ENCODE measurements around the gene CLIP2.
"Not testable (repeated sequence)": the region's sequence is repeated elsewhere in the genome, so short reads cannot be mapped to it uniquely, and the experiment has no call there.

CLIP2 gene

GRCh38 chr7:74388880-74389415 lies 99.7 kb downstream of the CLIP2 start:
- no peak for DNase-seq (ENCODE audit: low read depth in 2 of 2)
- TF ChIP-seq, protein P1, sequence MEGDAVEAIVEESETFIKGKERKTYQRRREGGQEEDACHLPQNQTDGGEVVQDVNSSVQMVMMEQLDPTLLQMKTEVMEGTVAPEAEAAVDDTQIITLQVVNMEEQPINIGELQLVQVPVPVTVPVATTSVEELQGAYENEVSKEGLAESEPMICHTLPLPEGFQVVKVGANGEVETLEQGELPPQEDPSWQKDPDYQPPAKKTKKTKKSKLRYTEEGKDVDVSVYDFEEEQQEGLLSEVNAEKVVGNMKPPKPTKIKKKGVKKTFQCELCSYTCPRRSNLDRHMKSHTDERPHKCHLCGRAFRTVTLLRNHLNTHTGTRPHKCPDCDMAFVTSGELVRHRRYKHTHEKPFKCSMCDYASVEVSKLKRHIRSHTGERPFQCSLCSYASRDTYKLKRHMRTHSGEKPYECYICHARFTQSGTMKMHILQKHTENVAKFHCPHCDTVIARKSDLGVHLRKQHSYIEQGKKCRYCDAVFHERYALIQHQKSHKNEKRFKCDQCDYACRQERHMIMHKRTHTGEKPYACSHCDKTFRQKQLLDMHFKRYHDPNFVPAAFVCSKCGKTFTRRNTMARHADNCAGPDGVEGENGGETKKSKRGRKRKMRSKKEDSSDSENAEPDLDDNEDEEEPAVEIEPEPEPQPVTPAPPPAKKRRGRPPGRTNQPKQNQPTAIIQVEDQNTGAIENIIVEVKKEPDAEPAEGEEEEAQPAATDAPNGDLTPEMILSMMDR (IDR thresholded peaks at IDR 0.05; ENCODE audit: low read depth, low read length): no peak

GRCh38 chr7:74393722-74394121 lies 104.5 kb downstream of the CLIP2 start:
- H3K4me3 ChIP-seq (replicated peaks in 1 of 2; ENCODE audit: low read depth in 2 of 2, low read length in 2 of 2): not testable (repeated sequence)

More at GRCh38 chr7:74388880-74389415, 99.7 kb downstream of the CLIP2 start:
- no peak overlapping the region for H3K4me3 ChIP-seq (replicated peaks in 1 of 2; ENCODE audit: low read depth in 2 of 2, low read length in 2 of 2)

DNA sequence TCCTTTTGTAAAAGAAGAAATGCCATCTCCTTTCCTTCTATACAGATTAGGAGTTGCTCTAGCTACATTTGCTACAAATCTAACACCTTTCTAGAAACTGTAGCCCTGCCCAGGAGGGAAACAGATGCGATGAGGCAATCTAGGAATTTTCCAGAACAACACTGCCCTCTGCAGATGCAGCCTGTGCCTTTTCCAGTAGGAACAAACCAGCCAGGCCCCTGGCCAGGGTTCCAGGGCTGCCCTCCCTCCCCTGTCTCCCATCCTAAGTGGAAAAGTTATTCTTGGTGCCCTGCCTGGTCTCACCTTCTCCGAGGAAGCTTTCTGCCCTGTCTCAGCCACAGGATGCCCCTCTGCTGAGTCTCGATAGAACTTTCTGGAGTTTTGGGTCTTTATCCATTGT lies 105.4 kb downstream of the CLIP2 start:
- TF ChIP-seq, protein P1 (IDR thresholded peaks at IDR 0.05; ENCODE audit: low read depth, low read length): peak; percentile 57
- peak; percentile 59 to 63 for DNase-seq (ENCODE audit: low read depth in 2 of 2)
- not testable (repeated sequence) for H3K4me3 ChIP-seq (replicated peaks in 1 of 2; ENCODE audit: low read depth in 2 of 2, low read length in 2 of 2)

More at GRCh38 chr7:74393722-74394121, 104.5 kb downstream of the CLIP2 start:
- TF ChIP-seq, protein P1 (IDR thresholded peaks at IDR 0.05; ENCODE audit: low read depth, low read length): peak; percentile 33
- DNase-seq (ENCODE audit: low read depth in 2 of 2): peak; percentile 61 to 73

GRCh38 chr7:74395745-74396311 lies 106.6 kb downstream of the CLIP2 start:
- H3K4me3 ChIP-seq (replicated peaks in 1 of 2; ENCODE audit: low read depth in 2 of 2, low read length in 2 of 2): no peak overlapping the region
- TF ChIP-seq, protein P1 (IDR thresholded peaks at IDR 0.05; ENCODE audit: low read depth, low read length): no peak
- DNase-seq (ENCODE audit: low read depth in 2 of 2): no peak

- H3K4me3 ChIP-seq (replicated peaks in 1 of 2; ENCODE audit: low read depth in 2 of 2, low read length in 2 of 2): no peak overlapping the region
- TF ChIP-seq, protein P1 (IDR thresholded peaks at IDR 0.05; ENCODE audit: low read depth, low read length): no peak
- DNase-seq (ENCODE audit: low read depth in 2 of 2): no peak
Measured at GRCh38 chr7:74396993-74397392, 107.8 kb downstream of the CLIP2 start.

- DNase-seq (ENCODE audit: low read depth in 2 of 2): no peak
- TF ChIP-seq, protein P1 (IDR thresholded peaks at IDR 0.05; ENCODE audit: low read depth, low read length): no peak
Measured at GRCh38 chr7:74398426-74398825, 109.2 kb downstream of the CLIP2 start.

More at GRCh38 chr7:74398426-74398825, 109.2 kb downstream of the CLIP2 start:
- H3K4me3 ChIP-seq (replicated peaks in 1 of 2; ENCODE audit: low read depth in 2 of 2, low read length in 2 of 2): no peak overlapping the region
